ENCODE results near the gene MRPS17. TPM values are rescaled to one million over a fixed set of nuclear protein-coding genes. Genes with fewer than 3 reads are reported as not detected.

MRPS17 gene
- total RNA-seq, result 1 to 10 TPM; 5.4 to 8.6 (median 7.0) TPM
- 1 to 10 TPM; 6.6 to 8.4 TPM for polyA plus RNA-seq

- Histone ChIP-seq H3K36me3 (no peaks in the 10 kb centered on the region), H3K27me3 (no peaks in the 10 kb centered on the region), H3K27ac (peak within 1 kb of the TSS; percentile 25 to 74 (median 65)), H3K4me3 (peak within 1 kb of the TSS; percentile 59 to 83 (median 68)), H3K9me3 (no peaks in the 10 kb centered on the region), H3K4me1 (peaks cover 0 to 6% (median 0%) of the 10 kb centered on the region in 3 donors)
- intact Hi-C loops (cut with DNase I), result no loop called here
- DNase-seq (peak; percentile 92 to 96 (median 94)), FAIRE-seq (no peak), ATAC-seq (peak; percentile 100)
- 0 to 1% methylated on average over 53 of the region's 53 CpGs for WGBS, 2 donors
- no peak for TF ChIP-seq CTCF (IDR thresholded peaks at IDR 0.05)
These were observed at the start of gene MRPS17 for GRCh38 chr7:55951637-55952351. Gene MRPS17 (plus strand): TSS chr7:55951877. CDS start chr7:55953196, 1,319 bp downstream.

GRCh38 chr7:55903985-55904759 is 47.5 kb upstream of the MRPS17 start:
- H3K4me3 ChIP-seq, result no peak overlapping the region
- no peaks in the 10 kb centered on the region for H3K4me1 ChIP-seq
- ATAC-seq, result no peak
- H3K36me3 ChIP-seq, result no peaks in the 10 kb centered on the region
- TF ChIP-seq CTCF (IDR thresholded peaks at IDR 0.05), result no peak
- H3K9me3 ChIP-seq, result no peaks in the 10 kb centered on the region
- no peak for FAIRE-seq
- WGBS, 2 donors, result 82 to 97% methylated on average over 2 to 8 of the region's 8 CpGs
- intact Hi-C loops (cut with DNase I), result no loop called here
- no peak for DNase-seq
- H3K27me3 ChIP-seq, result no peaks in the 10 kb centered on the region
- no peak overlapping the region for H3K27ac ChIP-seq

GRCh38 chr7:55912748-55913158 is 38.9 kb upstream of the MRPS17 start:
- TF ChIP-seq CTCF (IDR thresholded peaks at IDR 0.05), result no peak
- no peak for DNase-seq

GRCh38 chr7:55917771-55918170 is 33.9 kb upstream of the MRPS17 start:
- no peaks in the 10 kb centered on the region for H3K9me3 ChIP-seq
- 93 to 100% methylated on average over 1 of the region's 1 CpG for WGBS, 2 donors
- ATAC-seq, result no peak
- H3K4me1 ChIP-seq, result no peaks in the 10 kb centered on the region
- no peaks in the 10 kb centered on the region for H3K27me3 ChIP-seq
- no peak overlapping the region for H3K4me3 ChIP-seq
- no peaks in the 10 kb centered on the region for H3K36me3 ChIP-seq
- DNase-seq, result no peak
- intact Hi-C loops (cut with DNase I), result no loop called here
- H3K27ac ChIP-seq, result no peak overlapping the region
- no peak for FAIRE-seq
- no peak for TF ChIP-seq CTCF (IDR thresholded peaks at IDR 0.05)

More at GRCh38 chr7:55912748-55913158, 38.9 kb upstream of the MRPS17 start:
- no peak overlapping the region for H3K4me3 ChIP-seq
- WGBS, 2 donors, result 65 to 68% methylated on average over 3 of the region's 3 CpGs
- FAIRE-seq, result no peak
- H3K36me3 ChIP-seq, result no peaks in the 10 kb centered on the region
- no peaks in the 10 kb centered on the region for H3K4me1 ChIP-seq
- intact Hi-C loops (cut with DNase I), result no loop called here
- ATAC-seq, result no peak
- H3K9me3 ChIP-seq, result no peaks in the 10 kb centered on the region
- no peak overlapping the region for H3K27ac ChIP-seq
- H3K27me3 ChIP-seq, result no peaks in the 10 kb centered on the region

All from pancreas (tissue), 10 donors.